T-cell (primary cell): ENCODE results near the gene ZIK1. TPM values are rescaled to one million over a fixed set of nuclear protein-coding genes. Genes with fewer than 3 reads are reported as not detected.

Experiments
- ATAC-seq, 4 experiments: fragments of 200-7000 bp in 3 of 4; fragments of 150-1000 bp in 1 of 4; cut with Tn5 transposase; replicated peaks in 1 of 4; 1 replicate in 3 of 4; 2 replicates in 1 of 4; pipeline ENCODE4 v1.10.0; 2021; ENCODE audit warnings: moderate library complexity in 3 of 4, mild to moderate bottlenecking in 2 of 4, moderate number of reproducible peaks in 1 of 4
- CTCF ChIA-PET, 2 donors: fragments of 300-600 bp; sonication (Branson Sonifier 250); formaldehyde crosslinking; loops; one replicate each; lab custom pipeline; 2022; ENCODE audit warnings: antibody characterized with exemption in 2 of 2; lab: Charles Lee
- POLR2A ChIA-PET, 2 donors: fragments of 300-600 bp; sonication (Branson Sonifier 250); formaldehyde crosslinking; loops; one replicate each; lab custom pipeline; 2022; ENCODE audit warnings: antibody characterized with exemption in 2 of 2; lab: Charles Lee
- DNase-seq, 35 experiments: peaks; one replicate each; pipeline versions ENCODE4 v3.0.0 to v3.0.0-alpha.2; 2013 to 2023
- H3K27ac ChIP-seq: one replicate; pipeline ENCODE4 v1.5.1; 2013; ENCODE audit warnings: low read length
- H3K27me3 ChIP-seq, 2 experiments: replicated peaks in 1 of 2; 1 replicate in 1 of 2; 2 replicates in 1 of 2; pipeline versions ENCODE4 v1.6.1 to v1.7.0; 2013; ENCODE audit warnings: low read length in 1 of 2, mixed read lengths in 1 of 2; ENCODE audit not compliant: control insufficient read depth in 2 of 2, insufficient read depth in 2 of 2; ENCODE audit errors: extremely low read depth in 1 of 2
- H3K36me3 ChIP-seq, 2 donors: 1 replicate in 1 of 2; 2 replicates in 1 of 2; pipeline versions ENCODE4 v1.6.1 to v1.7.0; 2013; ENCODE audit warnings: low read length in 1 of 2; ENCODE audit not compliant: control insufficient read depth in 2 of 2, insufficient read depth in 1 of 2; ENCODE audit errors: extremely low read depth in 1 of 2
- H3K4me1 ChIP-seq, 2 experiments: 1 replicate in 1 of 2; 2 replicates in 1 of 2; pipeline versions ENCODE4 v1.6.1 to v1.7.0; 2013; ENCODE audit warnings: low read length in 2 of 2, mixed read lengths in 1 of 2; ENCODE audit not compliant: insufficient read depth in 2 of 2, control insufficient read depth in 1 of 2; ENCODE audit errors: extremely low read depth in 1 of 2
- H3K4me3 ChIP-seq, 2 donors: 1 replicate in 1 of 2; 2 replicates in 1 of 2; pipeline versions ENCODE4 v1.5.1 to v1.7.0; 2013; ENCODE audit warnings: mild to moderate bottlenecking in 2 of 2, low read length in 1 of 2, moderate library complexity in 1 of 2; ENCODE audit not compliant: control insufficient read depth in 1 of 2; ENCODE audit errors: extremely low read depth in 1 of 2
- H3K9me3 ChIP-seq: 2 replicates; pipeline ENCODE4 v1.7.0; 2013
- H3K27ac Mint-ChIP-seq, 2 donors: one replicate each; pipeline ENCODE4 v1.8.0; 2020 to 2021; ENCODE audit warnings: mild to moderate bottlenecking in 2 of 2, mixed read lengths in 2 of 2
- H3K27me3 Mint-ChIP-seq, 2 donors: one replicate each; pipeline ENCODE4 v1.8.0; 2021 to 2022; ENCODE audit warnings: mixed read lengths in 2 of 2
- H3K36me3 Mint-ChIP-seq: one replicate; pipeline ENCODE4 v1.8.0; 2021; ENCODE audit warnings: mixed read lengths
- H3K4me1 Mint-ChIP-seq, 3 donors: one replicate each; pipeline ENCODE4 v1.8.0; 2020 to 2022; ENCODE audit warnings: mixed read lengths in 3 of 3, mild to moderate bottlenecking in 1 of 3
- H3K4me3 Mint-ChIP-seq, 3 donors: one replicate each; pipeline ENCODE4 v1.8.0; 2020 to 2022; ENCODE audit warnings: mild to moderate bottlenecking in 3 of 3, mixed read lengths in 3 of 3, moderate library complexity in 3 of 3
- H3K9me3 Mint-ChIP-seq, 3 donors: one replicate each; pipeline ENCODE4 v1.8.0; 2020 to 2022; ENCODE audit warnings: mixed read lengths in 3 of 3
- WGBS: methylation state at CpG from one replicate; pipeline ENCODE4 v1.1.5; 2013; ENCODE audit warnings: missing lambda C conversion rate; ENCODE audit not compliant: insufficient coverage; 5-methylcytosine and 5-hydroxymethylcytosine counted together
- total RNA-seq, 35 experiments: library from RNA in 6 of 35; stranded (reverse) in 6 of 35; fragments of 120-200 nt in 1 of 35; gene quantifications; one replicate each; pipeline versions ENCODE4 v1.2.1 to v1.2.4 and lab custom pipeline; 2013 to 2026

Gene ZIK1
- total RNA-seq, 5 donors from 2014 or later (not counting 1 experiment from before 2014, with no cell fraction given) = 4.9 to 10.6 (median 8.2) TPM

DNA sequence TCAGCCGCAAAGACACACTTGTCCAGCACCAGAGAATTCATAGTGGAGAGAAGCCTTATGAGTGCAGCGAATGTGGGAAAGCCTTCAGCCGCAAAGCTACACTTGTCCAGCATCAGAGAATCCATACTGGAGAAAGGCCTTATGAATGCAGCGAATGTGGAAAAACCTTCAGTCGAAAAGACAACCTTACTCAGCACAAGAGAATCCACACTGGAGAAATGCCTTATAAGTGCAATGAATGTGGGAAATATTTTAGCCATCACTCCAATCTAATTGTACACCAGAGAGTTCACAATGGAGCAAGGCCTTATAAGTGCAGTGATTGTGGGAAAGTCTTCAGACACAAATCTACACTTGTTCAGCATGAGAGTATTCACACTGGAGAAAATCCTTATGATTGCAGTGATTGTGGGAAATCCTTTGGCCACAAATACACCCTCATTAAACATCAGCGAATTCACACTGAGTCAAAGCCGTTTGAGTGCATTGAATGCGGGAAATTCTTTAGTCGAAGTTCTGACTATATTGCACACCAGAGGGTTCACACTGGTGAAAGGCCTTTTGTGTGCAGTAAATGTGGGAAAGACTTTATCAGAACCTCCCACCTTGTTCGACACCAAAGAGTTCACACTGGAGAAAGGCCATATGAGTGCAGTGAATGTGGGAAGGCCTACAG lies 36.9 kb downstream of the ZIK1 start:
- ATAC-seq (no peak), DNase-seq (no peak)
- H3K36me3 ChIP-seq = peaks cover 37 to 55% of the 10 kb centered on the region in 2 donors
- ChIA-PET CTCF (no interaction called here), POLR2A (interaction anchor here in 1 of 2 donors (1.0 kb wide), 1 partner anchor 138 kb away, joined by 3 read pairs; no protein-coding TSS in a partner anchor)
- no peak overlapping the region for H3K27ac ChIP-seq
- Mint-ChIP-seq H3K4me3 (peak overlapping the region in 1 of 3 donors; percentile 35), H3K36me3 (peaks cover 83% of the 10 kb centered on the region), H3K27me3 (no peaks in the 10 kb centered on the region), H3K27ac (no peak overlapping the region), H3K4me1 (peaks cover 12 to 14% (median 12%) of the 10 kb centered on the region in 3 donors), H3K9me3 (peaks cover 29 to 78% (median 65%) of the 10 kb centered on the region in 3 donors)
- peak overlapping the region in 1 of 2 donors; percentile 35 for H3K4me3 ChIP-seq
- H3K27me3 ChIP-seq = no peaks in the 10 kb centered on the region
- peaks cover 0 to 2% of the 10 kb centered on the region in 2 experiments for H3K4me1 ChIP-seq
- 83% methylated on average over 1 of the region's 10 CpGs for WGBS
- peaks cover 33% of the 10 kb centered on the region for H3K9me3 ChIP-seq

DNA sequence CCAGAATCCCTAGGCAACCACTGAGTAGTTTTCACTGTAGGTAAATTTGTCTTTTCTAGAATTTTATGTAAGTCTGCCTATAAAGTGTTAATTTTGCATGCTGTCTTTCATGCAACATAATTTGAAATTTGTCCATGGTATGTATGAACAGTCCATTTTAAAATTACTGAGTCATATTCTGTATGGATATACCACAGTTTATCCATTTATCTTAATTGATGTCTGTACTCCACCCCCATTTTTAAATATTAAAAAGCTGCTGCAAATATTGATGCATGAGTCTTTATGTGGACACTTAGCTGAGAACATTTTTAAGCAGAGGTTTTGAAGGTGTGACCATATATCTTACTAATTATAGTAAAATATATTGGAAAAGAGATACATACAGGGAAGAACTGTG lies 39.1 kb downstream of the ZIK1 start:
- Mint-ChIP-seq H3K27me3 (no peaks in the 10 kb centered on the region), H3K9me3 (peaks cover 13 to 74% (median 57%) of the 10 kb centered on the region in 3 donors), H3K36me3 (peaks cover 62% of the 10 kb centered on the region), H3K4me1 (no peaks in the 10 kb centered on the region), H3K4me3 (no peak overlapping the region), H3K27ac (no peak overlapping the region)
- Histone ChIP-seq H3K36me3 (peaks cover 31 to 37% of the 10 kb centered on the region in 2 donors), H3K27me3 (no peaks in the 10 kb centered on the region), H3K4me1 (no peaks in the 10 kb centered on the region), H3K4me3 (no peak overlapping the region), H3K9me3 (peaks cover 30% of the 10 kb centered on the region), H3K27ac (no peak overlapping the region)
- CTCF ChIA-PET = no interaction called here
- POLR2A ChIA-PET = no interaction called here
- no peak for DNase-seq
- ATAC-seq = no peak

DNA sequence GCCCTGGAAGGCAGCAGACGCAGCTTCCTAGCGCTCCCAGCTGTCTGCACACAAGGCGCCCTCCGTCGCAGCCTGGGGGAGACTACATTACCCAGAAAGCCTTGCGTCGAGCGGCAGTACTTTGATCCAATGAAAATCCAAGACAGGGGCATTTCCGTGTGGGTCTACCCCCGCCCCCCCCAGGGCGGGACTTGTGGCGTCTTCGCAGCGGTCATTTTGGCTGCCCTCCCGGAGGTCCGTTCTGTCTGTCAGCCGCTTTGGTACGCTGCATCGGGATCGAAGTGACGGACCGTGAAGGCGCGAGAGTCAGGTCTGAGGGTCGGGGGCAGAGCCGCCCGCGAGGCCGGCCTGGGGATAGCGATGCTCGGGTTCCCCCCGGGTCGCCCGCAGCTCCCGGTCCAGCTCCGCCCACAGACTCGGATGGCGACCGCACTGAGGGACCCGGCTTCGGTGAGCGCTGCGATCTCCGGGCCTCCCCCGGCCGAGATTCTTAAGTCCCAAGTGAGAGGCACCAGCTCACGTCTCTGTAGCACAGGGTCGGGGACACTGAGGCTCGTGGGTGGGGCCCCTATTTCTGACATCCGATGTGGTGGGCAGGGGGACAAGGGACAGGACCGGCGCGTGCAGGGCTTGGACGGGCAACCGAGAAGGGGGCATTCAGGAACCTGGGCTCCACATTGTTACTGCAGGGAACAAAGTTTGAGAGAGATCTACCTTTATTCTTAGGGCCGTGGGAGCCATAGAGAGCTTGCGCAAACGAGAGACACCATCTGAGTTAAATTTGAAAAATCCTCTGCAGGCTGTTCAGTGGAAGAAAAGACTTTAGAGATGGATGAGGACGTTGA lies 49.3 kb downstream of the ZIK1 start, which contains the start of gene ZNF211:
ZNF211 (plus strand) TSS at position 182 of the 845 bp plus-strand sequence; CDS start at position 361, 179 bp downstream.
- H3K27ac ChIP-seq = peak within 1 kb of the TSS; percentile 72
- Mint-ChIP-seq H3K4me3 (peak within 1 kb of the TSS; percentile 86 to 95 (median 93)), H3K27me3 (no peaks in the 10 kb centered on the region), H3K36me3 (peaks cover 46% of the 10 kb centered on the region), H3K27ac (peak within 1 kb of the TSS; percentile 86 to 90), H3K4me1 (peaks cover 25 to 32% (median 30%) of the 10 kb centered on the region in 3 donors), H3K9me3 (peaks cover 17 to 42% (median 32%) of the 10 kb centered on the region in 3 donors)
- peaks cover 2% of the 10 kb centered on the region for H3K9me3 ChIP-seq
- POLR2A ChIA-PET = interaction anchor here (0.6 to 1.0 kb wide), 2 partner anchors 94 kb away, joined by 3 read pairs; partner anchors contain the start of gene ZNF671 (in 2 of the 2)
- H3K4me3 ChIP-seq = peak within 1 kb of the TSS; percentile 92 to 98
- under 1% methylated on average over 51 of the region's 59 CpGs for WGBS
- peaks cover 0 to 31% of the 10 kb centered on the region in 2 donors for H3K36me3 ChIP-seq
- ATAC-seq (peak; percentile 99 to 100 (median 100)), DNase-seq (peak; percentile 76 to 93 (median 85))
- peaks cover 4 to 15% of the 10 kb centered on the region in 2 experiments for H3K4me1 ChIP-seq
- CTCF ChIA-PET = interaction anchor here (1.0 kb wide), 2 partner anchors 19 to 49 kb away, joined by 3 to 5 read pairs; partner anchors contain the start of genes ZNF134 (in 1 of the 2) and ZNF551 (in 1 of the 2)
- no peaks in the 10 kb centered on the region for H3K27me3 ChIP-seq

DNA sequence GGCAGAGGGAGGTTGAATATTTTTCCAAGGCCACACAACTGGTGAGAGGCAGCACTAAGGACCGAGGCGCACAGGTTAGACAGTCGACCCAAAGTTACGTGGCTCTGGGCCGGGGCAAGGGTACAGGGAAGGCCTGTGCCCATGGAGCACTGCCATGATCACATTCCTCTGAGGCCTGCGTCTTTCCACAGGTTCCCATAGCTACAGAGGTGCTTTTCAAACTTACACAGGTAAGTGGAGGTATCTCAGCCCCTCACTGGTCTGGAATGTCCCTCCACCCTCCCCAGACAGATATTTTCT lies 49.8 kb downstream of the ZIK1 start:
- no peak for ATAC-seq
- WGBS = 85% methylated on average over 5 of the region's 6 CpGs

DNA sequence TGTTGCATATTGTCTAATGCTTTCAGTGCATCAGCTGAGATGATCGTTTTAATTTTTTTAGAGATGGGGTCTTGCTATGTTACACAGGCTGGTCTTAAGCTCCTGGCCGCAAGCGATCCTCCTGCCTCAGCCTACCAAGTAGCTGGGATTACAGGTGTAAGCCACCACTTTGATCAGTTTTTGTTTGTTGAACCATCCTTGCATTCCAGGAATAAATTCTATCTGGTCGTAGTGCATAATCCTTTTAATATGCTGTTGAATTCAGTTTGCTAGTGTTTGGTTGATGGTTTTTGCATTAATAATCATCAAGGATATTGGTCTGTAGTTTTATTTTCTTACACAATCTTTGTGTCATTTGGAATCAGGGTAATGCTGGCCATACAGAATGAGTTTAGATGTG lies 53.4 kb downstream of the ZIK1 start:
- Histone ChIP-seq H3K9me3 (peaks cover 32% of the 10 kb centered on the region), H3K27ac (no peak overlapping the region), H3K36me3 (peaks cover 23 to 72% of the 10 kb centered on the region in 2 donors), H3K4me3 (no peak overlapping the region), H3K27me3 (no peaks in the 10 kb centered on the region), H3K4me1 (peaks cover 4 to 15% of the 10 kb centered on the region in 2 experiments)
- Mint-ChIP-seq H3K27me3 (no peaks in the 10 kb centered on the region), H3K36me3 (peaks cover 86% of the 10 kb centered on the region), H3K9me3 (peaks cover 27 to 64% (median 53%) of the 10 kb centered on the region in 3 donors), H3K27ac (no peak overlapping the region), H3K4me3 (no peak overlapping the region), H3K4me1 (peaks cover 25 to 30% (median 30%) of the 10 kb centered on the region in 3 donors)
- POLR2A ChIA-PET = interaction anchor here in 1 of 2 donors (0.7 kb wide), 1 partner anchor 12 kb away, joined by 4 read pairs; no protein-coding TSS in a partner anchor
- WGBS = 100% methylated on average over 1 of the region's 4 CpGs
- no peak for ATAC-seq
- CTCF ChIA-PET = interaction anchor here in 1 of 2 donors (0.7 kb wide), 1 partner anchor 247 kb away, joined by 3 read pairs; no protein-coding TSS in a partner anchor
- no peak for DNase-seq

More for the DNA sequence above, 49.8 kb downstream of the ZIK1 start:
- ChIA-PET CTCF (no interaction called here), POLR2A (no interaction called here)
- Mint-ChIP-seq H3K9me3 (peaks cover 23 to 42% (median 33%) of the 10 kb centered on the region in 3 donors), H3K4me1 (peaks cover 25 to 32% (median 30%) of the 10 kb centered on the region in 3 donors), H3K4me3 (peak overlapping the region; percentile 86 to 95 (median 93)), H3K27ac (peak overlapping the region; percentile 86 to 90), H3K36me3 (peaks cover 52% of the 10 kb centered on the region), H3K27me3 (no peaks in the 10 kb centered on the region)
- no peak overlapping the region for H3K27ac ChIP-seq
- peaks cover 3% of the 10 kb centered on the region for H3K9me3 ChIP-seq
- H3K27me3 ChIP-seq = no peaks in the 10 kb centered on the region
- H3K4me1 ChIP-seq = peaks cover 4 to 15% of the 10 kb centered on the region in 2 experiments
- peak overlapping the region; percentile 92 to 98 for H3K4me3 ChIP-seq
- no peak for DNase-seq
- peaks cover 0 to 36% of the 10 kb centered on the region in 2 donors for H3K36me3 ChIP-seq
